ENCODE data around the gene NRXN3. TPM values are rescaled to one million over a fixed set of nuclear protein-coding genes. Genes with fewer than 3 reads are reported as not detected.

The NRXN3 gene
- total and polyA plus RNA-seq, 2 donors (not counting 1 experiment from before 2014, with no cell fraction given): not detected

- CTCF ChIA-PET: no interaction called here
- H3K4me1 Mint-ChIP-seq: no peaks in the 10 kb centered on the region
- H3K4me1 ChIP-seq (ENCODE audit: control insufficient read depth in 2 of 2, insufficient read depth in 2 of 2, low read length in 2 of 2): no peaks in the 10 kb centered on the region
- no peaks in the 10 kb centered on the region for H3K79me2 ChIP-seq (ENCODE audit: control insufficient read depth, insufficient read depth, low read length)
- TF ChIP-seq CTCF (IDR thresholded peaks at IDR 0.05) (no peak), EZH2 (IDR thresholded peaks at IDR 0.05; ENCODE audit: borderline replicate concordance, insufficient read depth, low read depth, low read length, poor library complexity, severe bottlenecking) (no peak)
- no peaks in the 10 kb centered on the region for H3K9me3 ChIP-seq (ENCODE audit: control extremely low read depth in 1 of 3, control insufficient read depth in 2 of 3, insufficient read depth in 1 of 3, low read length in 2 of 3)
- ATAC-seq (ENCODE audit: low read depth): no peak
- no peak overlapping the region for H3K9ac ChIP-seq (ENCODE audit: low read length)
- no peak overlapping the region for H3K4me2 ChIP-seq (replicated peaks; ENCODE audit: low read depth, low read length, poor library complexity, severe bottlenecking)
- no peak overlapping the region for H3K27ac ChIP-seq (ENCODE audit: low read length in 2 of 2)
- DNase-seq: no peak
- H3K27me3 ChIP-seq (replicated peaks in 1 of 4; ENCODE audit: control extremely low read depth in 1 of 4, control insufficient read depth in 3 of 4, insufficient read depth in 4 of 4, low read length in 3 of 4): peaks cover 0 to 2% (median 0%) of the 10 kb centered on the region in 4 experiments
- intact Hi-C loops (cut with micrococcal nuclease): no loop called here
- no peak overlapping the region for H3K4me3 Mint-ChIP-seq
- H3K27ac Mint-ChIP-seq: no peak overlapping the region
- H3K27me3 Mint-ChIP-seq: no peaks in the 10 kb centered on the region
- POLR2A ChIA-PET: no interaction called here
- H3K36me3 ChIP-seq (replicated peaks in 1 of 2; ENCODE audit: control extremely low read depth in 1 of 2, control insufficient read depth in 1 of 2, extremely low read depth in 1 of 2, insufficient read depth in 2 of 2, low read length in 1 of 2): no peaks in the 10 kb centered on the region
- H2AFZ ChIP-seq (ENCODE audit: insufficient read depth, low read depth, low read length, poor library complexity, severe bottlenecking): no peak overlapping the region
- 85% methylated on average over 2 of the region's 3 CpGs for WGBS (ENCODE audit: insufficient coverage)
- no peaks in the 10 kb centered on the region for H4K20me1 ChIP-seq (ENCODE audit: control insufficient read depth, insufficient read depth, low read length, poor library complexity, severe bottlenecking)
- H3K9me3 Mint-ChIP-seq (ENCODE audit: insufficient read depth): no peaks in the 10 kb centered on the region
- H3K4me3 ChIP-seq (ENCODE audit: control extremely low read depth in 1 of 5, extremely low read depth in 1 of 5, insufficient read depth in 1 of 5, low read depth in 2 of 5, low read length in 4 of 5): no peak overlapping the region
Measured at GRCh38 chr14:78383060-78383459, 212.9 kb downstream of the NRXN3 start.

DNA sequence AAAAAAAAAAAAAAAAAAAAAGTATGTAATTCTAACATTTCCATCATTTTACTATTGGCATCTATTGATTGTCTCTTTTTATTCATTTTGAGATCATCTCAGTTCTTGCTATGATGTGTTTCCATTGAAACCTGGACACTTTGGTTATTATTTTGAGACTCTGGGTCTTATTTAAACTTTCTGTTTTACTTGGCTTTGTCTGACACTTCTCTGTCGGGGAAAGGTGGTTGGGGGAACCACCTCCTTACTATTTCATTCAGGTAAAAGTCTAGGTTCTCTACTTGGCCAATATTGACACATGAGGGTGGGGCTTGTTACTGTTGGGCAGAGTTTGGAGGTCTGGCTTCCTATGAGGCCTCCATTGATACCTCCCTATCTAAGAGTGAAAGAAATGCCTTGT, 228.0 kb downstream of the NRXN3 start:
- H3K4me3 ChIP-seq (ENCODE audit: control extremely low read depth in 1 of 5, extremely low read depth in 1 of 5, insufficient read depth in 1 of 5, low read depth in 2 of 5, low read length in 4 of 5): no peak overlapping the region
- H3K4me3 Mint-ChIP-seq: no peak overlapping the region
- no CpG with 5 or more reads among the region's 1 CpG for WGBS (ENCODE audit: insufficient coverage)

More for the DNA sequence above, 228.0 kb downstream of the NRXN3 start:
- intact Hi-C loops (cut with micrococcal nuclease): no loop called here
- H3K27ac Mint-ChIP-seq: no peak overlapping the region
- Histone ChIP-seq H4K20me1 (ENCODE audit: control insufficient read depth, insufficient read depth, low read length, poor library complexity, severe bottlenecking) (no peaks in the 10 kb centered on the region), H2AFZ (ENCODE audit: insufficient read depth, low read depth, low read length, poor library complexity, severe bottlenecking) (no peak overlapping the region), H3K9me3 (ENCODE audit: control extremely low read depth in 1 of 3, control insufficient read depth in 2 of 3, insufficient read depth in 1 of 3, low read length in 2 of 3) (no peaks in the 10 kb centered on the region), H3K36me3 (replicated peaks in 1 of 2; ENCODE audit: control extremely low read depth in 1 of 2, control insufficient read depth in 1 of 2, extremely low read depth in 1 of 2, insufficient read depth in 2 of 2, low read length in 1 of 2) (no peaks in the 10 kb centered on the region), H3K4me2 (replicated peaks; ENCODE audit: low read depth, low read length, poor library complexity, severe bottlenecking) (no peak overlapping the region), H3K27me3 (replicated peaks in 1 of 4; ENCODE audit: control extremely low read depth in 1 of 4, control insufficient read depth in 3 of 4, insufficient read depth in 4 of 4, low read length in 3 of 4) (peaks cover 0 to 3% (median 1%) of the 10 kb centered on the region in 4 experiments), H3K9ac (ENCODE audit: low read length) (no peak overlapping the region), H3K27ac (ENCODE audit: low read length in 2 of 2) (no peak overlapping the region), H3K4me1 (ENCODE audit: control insufficient read depth in 2 of 2, insufficient read depth in 2 of 2, low read length in 2 of 2) (no peaks in the 10 kb centered on the region), H3K79me2 (ENCODE audit: control insufficient read depth, insufficient read depth, low read length) (no peaks in the 10 kb centered on the region)
- peaks cover 17% of the 10 kb centered on the region for H3K27me3 Mint-ChIP-seq
- H3K4me1 Mint-ChIP-seq: no peaks in the 10 kb centered on the region
- no peaks in the 10 kb centered on the region for H3K9me3 Mint-ChIP-seq (ENCODE audit: insufficient read depth)
- DNase-seq (no peak), ATAC-seq (ENCODE audit: low read depth) (no peak)
- TF ChIP-seq CTCF (IDR thresholded peaks at IDR 0.05): no peak
- no peak for TF ChIP-seq EZH2 (IDR thresholded peaks at IDR 0.05; ENCODE audit: borderline replicate concordance, insufficient read depth, low read depth, low read length, poor library complexity, severe bottlenecking)
- POLR2A ChIA-PET: no interaction called here
- CTCF ChIA-PET: no interaction called here
